HCT116 (cell line): ENCODE results near the gene GDF10. TPM values are rescaled to one million over a fixed set of nuclear protein-coding genes. Genes with fewer than 3 reads are reported as not detected.

Experiments used
- ATAC-seq: fragments of 200-7000 bp; cut with Tn5 transposase; 2 replicates; pipeline ENCODE4 v1.9.1; 2020; ENCODE audit warnings: mild to moderate bottlenecking, moderate library complexity
- BruUV-seq: library from RNA; stranded (reverse); fragments of 400-500 nt; replicated peaks from 2 replicates; lab custom pipeline; 2021; lab: Mats Ljungman, UMichigan
- CTCF ChIA-PET: fragments of 300-600 bp; sonication (Branson Sonifier 250); formaldehyde crosslinking; loops from one replicate; lab custom pipeline; 2021; ENCODE audit warnings: antibody characterized with exemption; lab: Charles Lee
- POLR2A ChIA-PET: fragments of 300-600, 350-600 bp; sonication (Branson Sonifier 250); formaldehyde crosslinking; loops from one replicate; lab custom pipeline; 2021; ENCODE audit warnings: antibody characterized with exemption; lab: Charles Lee
- RAD21 ChIA-PET, 2 experiments: fragments of 300-600 bp; sonication (Branson Sonifier 250); formaldehyde crosslinking; loops; one replicate each; lab custom pipeline; 2023; ENCODE audit warnings: low total read pairs in 2 of 2; ENCODE audit not compliant: uncharacterized antibody in 2 of 2, unreplicated experiment in 2 of 2, low non-redundant PET in 1 of 2; lab: Charles Lee
- DNase-seq: peaks from one replicate; pipeline ENCODE4 v3.0.0-alpha.2; 2010; ENCODE audit warnings: low read depth, low spot score
- H2AFZ ChIP-seq: fragments of 200-600 bp; shearing (Covaris generic), sonication (generic); 2 replicates; pipeline ENCODE4 v1.6.1; 2017; ENCODE audit warnings: low read depth, mixed run types, mixed read lengths, antibody characterized with exemption, low read length; ENCODE audit not compliant: poor library complexity, severe bottlenecking
- H3K27ac ChIP-seq: 2 replicates; pipeline ENCODE4 v1.5.1; 2012; ENCODE audit warnings: low read depth, low read length
- H3K27me3 ChIP-seq: fragments of 200-600 bp; sonication (generic); 2 replicates; pipeline ENCODE4 v1.6.1; 2016; ENCODE audit warnings: mixed run types, low read length, mixed read lengths; ENCODE audit not compliant: insufficient read depth
- H3K36me3 ChIP-seq, 2 experiments: fragments of 200-500 bp in 1 of 2; fragments of 200-600 bp in 1 of 2; sonication (Bioruptor generic) in 1 of 2; sonication (generic) in 1 of 2; 2 replicates each; pipeline versions ENCODE4 v1.5.1 to v1.6.1; 2014 to 2016; ENCODE audit warnings: low read length in 2 of 2, inconsistent platforms in 1 of 2, mixed read lengths in 1 of 2, mixed run types in 1 of 2; ENCODE audit not compliant: insufficient read depth in 2 of 2, control insufficient read depth in 1 of 2
- H3K4me1 ChIP-seq, 2 experiments: fragments of 200-600 bp in 1 of 2; sonication (generic) in 1 of 2; 2 replicates each; pipeline versions ENCODE4 v1.5.1 to v1.6.1; 2012 to 2017; ENCODE audit warnings: low read length in 2 of 2, inconsistent platforms in 1 of 2, mild to moderate bottlenecking in 1 of 2, mixed read lengths in 1 of 2, mixed run types in 1 of 2, moderate library complexity in 1 of 2; ENCODE audit not compliant: insufficient read depth in 2 of 2, control insufficient read depth in 1 of 2
- H3K4me2 ChIP-seq: fragments of 200-600 bp; sonication (generic); 2 replicates; pipeline ENCODE4 v1.6.1; 2017; ENCODE audit warnings: mixed run types, low read length, mixed read lengths
- H3K4me3 ChIP-seq, 2 experiments: fragments of 200-600 bp in 1 of 2; sonication (generic) in 1 of 2; replicated peaks in 1 of 2; 2 replicates each; pipeline ENCODE4 v1.5.1; 2011 to 2016; ENCODE audit warnings: low read length in 2 of 2, control low read depth in 1 of 2, low read depth in 1 of 2, mild to moderate bottlenecking in 1 of 2, mixed read lengths in 1 of 2, mixed run types in 1 of 2
- H3K79me2 ChIP-seq: fragments of 200-600 bp; sonication (generic); 2 replicates; pipeline ENCODE4 v1.6.1; 2017; ENCODE audit warnings: mild to moderate bottlenecking, mixed run types, low read length, moderate library complexity, mixed read lengths; ENCODE audit not compliant: insufficient read depth
- H3K9ac ChIP-seq: fragments of 200-600 bp; sonication (generic); 2 replicates; pipeline ENCODE4 v1.6.1; 2016; ENCODE audit warnings: low read length, mixed read lengths
- H3K9me2 ChIP-seq: fragments of 200-600 bp; sonication (generic), shearing (Covaris generic); 2 replicates; pipeline ENCODE4 v1.6.1; 2017; ENCODE audit warnings: mixed run types, mild to moderate bottlenecking, moderate library complexity; ENCODE audit not compliant: insufficient read depth
- H3K9me3 ChIP-seq, 2 experiments: fragments of 200-500 bp in 1 of 2; fragments of 200-600 bp in 1 of 2; sonication (Bioruptor generic) in 1 of 2; sonication (generic) in 1 of 2; 2 replicates each; pipeline ENCODE4 v1.6.1; 2014 to 2017; ENCODE audit warnings: low read length in 2 of 2, mixed read lengths in 2 of 2, inconsistent platforms in 1 of 2, low read depth in 1 of 2, mild to moderate bottlenecking in 1 of 2, mixed run types in 1 of 2, moderate library complexity in 1 of 2; ENCODE audit not compliant: control insufficient read depth in 1 of 2, insufficient read depth in 1 of 2
- H4K20me1 ChIP-seq: fragments of 200-600 bp; sonication (generic), shearing (Covaris generic); 2 replicates; pipeline ENCODE4 v1.6.1; 2017; ENCODE audit warnings: mixed run types, mild to moderate bottlenecking, moderate library complexity; ENCODE audit not compliant: insufficient read depth
- ELF1 ChIP-seq: IDR thresholded peaks from 2 replicates; pipeline ENCODE4 v1.6.1; 2012; ENCODE audit warnings: low read depth, borderline replicate concordance
- JUND ChIP-seq: IDR thresholded peaks from 2 replicates; pipeline ENCODE4 v1.6.1; 2012
- POLR2AphosphoS5 ChIP-seq: IDR thresholded peaks from 2 replicates; pipeline ENCODE4 v1.6.1; 2011; ENCODE audit warnings: mild to moderate bottlenecking, low read depth, low read length, moderate library complexity
- SIN3A ChIP-seq: IDR thresholded peaks from 2 replicates; pipeline ENCODE4 v1.6.1; 2012; ENCODE audit warnings: low read depth
- SP1 ChIP-seq: IDR thresholded peaks from 2 replicates; pipeline ENCODE4 v1.6.1; 2012; ENCODE audit warnings: low read depth
- YY1 ChIP-seq: IDR thresholded peaks from 2 replicates; pipeline ENCODE4 v1.6.1; 2011; ENCODE audit warnings: low read length, low read depth, moderate library complexity, mild to moderate bottlenecking; ENCODE audit not compliant: insufficient replicate concordance; ENCODE audit errors: extremely low read depth
- intact Hi-C: fragments of 100-400 bp; cut with micrococcal nuclease; formaldehyde crosslinking; loops from 2 replicates; pipeline ENCODE4 v1.10.0; 2022
- total RNA-seq: library from RNA; stranded (reverse); gene quantifications from one replicate; pipeline ENCODE4 v1.2.1, GENCODE V29; 2021; ENCODE audit not compliant: unreplicated experiment
- TF ChIP-seq, protein P1 (sequence below), 3 experiments: fragments of 200-600 bp in 1 of 3; sonication (generic) in 1 of 3; IDR thresholded peaks in 2 of 3; conservative IDR thresholded peaks in 1 of 3; 2 replicates each; pipeline ENCODE4 v1.5.1; 2012 to 2017; ENCODE audit warnings: low read depth in 2 of 3, low read length in 2 of 3, antibody characterized with exemption in 1 of 3, borderline replicate concordance in 1 of 3, control low read depth in 1 of 3, mild to moderate bottlenecking in 1 of 3, mixed read lengths in 1 of 3, mixed run types in 1 of 3, moderate library complexity in 1 of 3; ENCODE audit not compliant: insufficient read depth in 1 of 3

The GDF10 gene
- total RNA-seq, 1 experiment from 2014 or later, result not detected

DNA sequence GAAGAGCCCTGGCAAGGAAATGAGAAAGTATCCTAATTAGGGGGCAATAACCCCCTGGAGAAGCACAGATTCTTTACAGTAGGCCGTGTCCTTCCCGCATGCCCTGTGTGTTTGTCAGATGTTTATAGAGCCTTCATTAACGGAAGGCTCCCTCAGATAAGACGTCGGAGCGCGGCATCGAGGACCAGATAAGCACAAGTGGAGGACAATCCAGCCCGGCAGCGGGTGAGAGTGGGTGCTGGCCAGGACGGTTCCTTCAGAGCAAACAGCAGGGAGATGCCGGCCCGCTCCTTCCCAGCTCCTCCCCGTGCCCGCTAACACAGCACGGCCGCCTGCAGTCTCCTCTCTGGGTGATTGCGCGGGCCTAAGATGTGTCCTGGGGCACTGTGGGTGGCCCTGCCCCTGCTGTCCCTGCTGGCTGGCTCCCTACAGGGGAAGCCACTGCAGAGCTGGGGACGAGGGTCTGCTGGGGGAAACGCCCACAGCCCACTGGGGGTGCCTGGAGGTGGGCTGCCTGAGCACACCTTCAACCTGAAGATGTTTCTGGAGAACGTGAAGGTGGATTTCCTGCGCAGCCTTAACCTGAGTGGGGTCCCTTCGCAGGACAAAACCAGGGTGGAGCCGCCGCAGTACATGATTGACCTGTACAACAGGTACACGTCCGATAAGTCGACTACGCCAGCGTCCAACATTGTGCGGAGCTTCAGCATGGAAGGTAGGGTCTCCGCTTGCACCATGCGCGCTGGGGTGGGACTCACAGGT is 22.5 kb downstream of the GDF10 start, which contains the start of gene GDF2:
GDF2 (plus strand) TSS at position 155 of the 762 bp plus-strand sequence; CDS start at position 370, 215 bp downstream.
- ChIA-PET CTCF (interaction anchor here (2.1 kb wide), 1 partner anchor 18 kb away, joined by 6 read pairs; no protein-coding TSS in a partner anchor), RAD21 (no interaction called here), POLR2A (no interaction called here)
- no peak for TF ChIP-seq POLR2AphosphoS5
- TF ChIP-seq, protein P1, sequence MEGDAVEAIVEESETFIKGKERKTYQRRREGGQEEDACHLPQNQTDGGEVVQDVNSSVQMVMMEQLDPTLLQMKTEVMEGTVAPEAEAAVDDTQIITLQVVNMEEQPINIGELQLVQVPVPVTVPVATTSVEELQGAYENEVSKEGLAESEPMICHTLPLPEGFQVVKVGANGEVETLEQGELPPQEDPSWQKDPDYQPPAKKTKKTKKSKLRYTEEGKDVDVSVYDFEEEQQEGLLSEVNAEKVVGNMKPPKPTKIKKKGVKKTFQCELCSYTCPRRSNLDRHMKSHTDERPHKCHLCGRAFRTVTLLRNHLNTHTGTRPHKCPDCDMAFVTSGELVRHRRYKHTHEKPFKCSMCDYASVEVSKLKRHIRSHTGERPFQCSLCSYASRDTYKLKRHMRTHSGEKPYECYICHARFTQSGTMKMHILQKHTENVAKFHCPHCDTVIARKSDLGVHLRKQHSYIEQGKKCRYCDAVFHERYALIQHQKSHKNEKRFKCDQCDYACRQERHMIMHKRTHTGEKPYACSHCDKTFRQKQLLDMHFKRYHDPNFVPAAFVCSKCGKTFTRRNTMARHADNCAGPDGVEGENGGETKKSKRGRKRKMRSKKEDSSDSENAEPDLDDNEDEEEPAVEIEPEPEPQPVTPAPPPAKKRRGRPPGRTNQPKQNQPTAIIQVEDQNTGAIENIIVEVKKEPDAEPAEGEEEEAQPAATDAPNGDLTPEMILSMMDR (IDR thresholded peaks at IDR 0.05 in 2 of 3, conservative IDR thresholded peaks at IDR 0.05 in 1 of 3; ENCODE audit: borderline replicate concordance in 1 of 3, insufficient read depth in 1 of 3, low read depth in 2 of 3, low read length in 2 of 3), result no peak
- TF ChIP-seq JUND, result no peak
- TF ChIP-seq YY1, result no peak
- no peak for TF ChIP-seq ELF1
- no peak for TF ChIP-seq SIN3A
- TF ChIP-seq SP1, result no peak
- Histone ChIP-seq H2AFZ (no peak within 1 kb of the TSS), H3K4me1 (peaks cover 4 to 13% of the 10 kb centered on the region in 2 experiments; a peak in 2 of 4 replicates), H3K4me2 (no peak within 1 kb of the TSS), H4K20me1 (no peaks in the 10 kb centered on the region), H3K9me3 (no peaks in the 10 kb centered on the region), H3K36me3 (no peaks in the 10 kb centered on the region), H3K27ac (no peak within 1 kb of the TSS), H3K79me2 (no peaks in the 10 kb centered on the region), H3K4me3 (no peak within 1 kb of the TSS), H3K9me2 (no peaks in the 10 kb centered on the region), H3K27me3 (no peaks in the 10 kb centered on the region), H3K9ac (no peak within 1 kb of the TSS)
- no peak for ATAC-seq
- no TSS peak for BruUV-seq
- intact Hi-C loops, result no loop called here
- no peak for DNase-seq
